SK-N-SH (cell line): ENCODE measurements around the gene HTT. TPM values are rescaled to one million over a fixed set of nuclear protein-coding genes. Genes with fewer than 3 reads are reported as not detected.

Source experiments
- CTCF ChIA-PET: fragments of 300-600, 350-600 bp; formaldehyde crosslinking; extraction: SDS; loops from one replicate; lab custom pipeline; 2021; lab: Yijun Ruan, JAX
- POLR2A ChIA-PET: fragments of 350-600 bp; sonication (Branson Sonifier 250); formaldehyde crosslinking; extraction: SDS; loops from one replicate; lab custom pipeline; 2020; ENCODE audit warnings: antibody characterized with exemption, inconsistent platforms; lab: Yijun Ruan, JAX
- DNase-seq: peaks from one replicate; pipeline ENCODE4 v3.0.0; 2012
- H2AFZ ChIP-seq: fragments of 200-600 bp; sonication (generic); 2 replicates; pipeline ENCODE4 v1.8.1; 2016; ENCODE audit warnings: antibody characterized with exemption, mild to moderate bottlenecking, low read depth
- H3F3A ChIP-seq: fragments of 200-600 bp; sonication (generic); replicated peaks from 2 replicates; pipeline ENCODE3; 2016; ENCODE audit warnings: antibody characterized with exemption, mild to moderate bottlenecking; ENCODE audit not compliant: insufficient read depth
- H3K27ac ChIP-seq, 2 experiments: fragments of 200-500 bp in 1 of 2; fragments of 200-600 bp in 1 of 2; sonication (Bioruptor generic) in 1 of 2; sonication (generic), shearing (Covaris generic) in 1 of 2; 2 replicates each; pipeline versions ENCODE4 v1.5.1 to v1.6.1; 2014 to 2016; ENCODE audit warnings: low read depth in 2 of 2, inconsistent platforms in 1 of 2, low read length in 1 of 2, mild to moderate bottlenecking in 1 of 2, mixed read lengths in 1 of 2
- H3K27me3 ChIP-seq: fragments of 200-600 bp; sonication (generic), shearing (Covaris generic); 2 replicates; pipeline ENCODE4 v1.6.1; 2016; ENCODE audit warnings: mixed run types; ENCODE audit not compliant: insufficient read depth
- H3K36me3 ChIP-seq, 2 experiments: fragments of 200-500 bp in 1 of 2; fragments of 200-600 bp in 1 of 2; sonication (Bioruptor generic) in 1 of 2; sonication (generic) in 1 of 2; replicated peaks in 1 of 2; 2 replicates each; pipeline versions ENCODE3 to v1.5.1; 2014 to 2016; ENCODE audit warnings: low read length in 1 of 2, mild to moderate bottlenecking in 1 of 2; ENCODE audit not compliant: insufficient read depth in 2 of 2, control insufficient read depth in 1 of 2
- H3K4me1 ChIP-seq, 2 experiments: fragments of 200-500 bp in 1 of 2; fragments of 200-600 bp in 1 of 2; sonication (Bioruptor generic) in 1 of 2; sonication (generic), shearing (Covaris generic) in 1 of 2; 2 replicates each; pipeline versions ENCODE4 v1.5.1 to v1.6.1; 2014 to 2016; ENCODE audit warnings: low read depth in 1 of 2, low read length in 1 of 2, mixed run types in 1 of 2; ENCODE audit not compliant: insufficient read depth in 2 of 2, control insufficient read depth in 1 of 2
- H3K4me2 ChIP-seq: fragments of 200-600 bp; sonication (generic), shearing (Covaris generic); 2 replicates; pipeline ENCODE4 v1.6.1; 2017; ENCODE audit warnings: mixed run types
- H3K4me3 ChIP-seq, 2 experiments: fragments of 200-500 bp in 1 of 2; fragments of 200-600 bp in 1 of 2; sonication (Bioruptor generic) in 1 of 2; sonication (generic), shearing (Covaris generic) in 1 of 2; 2 replicates each; pipeline versions ENCODE4 v1.5.1 to v1.8.1; 2014 to 2016; ENCODE audit warnings: low read depth in 2 of 2, inconsistent platforms in 1 of 2, low read length in 1 of 2, mild to moderate bottlenecking in 1 of 2, mixed read lengths in 1 of 2, moderate library complexity in 1 of 2
- H3K79me2 ChIP-seq: fragments of 200-600 bp; sonication (generic); 2 replicates; pipeline ENCODE4 v1.8.1; 2017; ENCODE audit warnings: mild to moderate bottlenecking; ENCODE audit not compliant: insufficient read depth
- H3K9ac ChIP-seq: fragments of 200-600 bp; sonication (generic); 2 replicates; pipeline ENCODE4 v1.6.1; 2017; ENCODE audit warnings: mixed run types
- H3K9me2 ChIP-seq: fragments of 200-600 bp; sonication (generic); 2 replicates; pipeline ENCODE4 v1.6.1; 2017; ENCODE audit warnings: mixed run types
- H3K9me3 ChIP-seq: fragments of 200-600 bp; sonication (generic); 2 replicates; pipeline ENCODE4 v1.6.1; 2017; ENCODE audit warnings: mixed run types, mild to moderate bottlenecking, moderate library complexity
- H4K20me1 ChIP-seq: fragments of 200-600 bp; sonication (generic); 2 replicates; pipeline ENCODE4 v1.6.1; 2017; ENCODE audit warnings: mild to moderate bottlenecking, mixed run types; ENCODE audit not compliant: insufficient read depth
- CHD2 ChIP-seq: fragments of 150-350 bp; IDR thresholded peaks from 2 replicates; pipeline ENCODE4 v1.6.1; 2018; ENCODE audit warnings: low read length; ENCODE audit not compliant: partially characterized antibody
- EP300 ChIP-seq, 2 experiments: IDR thresholded peaks; 2 replicates each; pipeline versions ENCODE4 v1.4.0 to v1.6.1; 2012; ENCODE audit warnings: borderline replicate concordance in 1 of 2, low read depth in 1 of 2, low read length in 1 of 2
- EZH2phosphoT487 ChIP-seq: fragments of 200-600 bp; sonication (generic); IDR thresholded peaks from 2 replicates; pipeline ENCODE4 v1.6.1; 2017; ENCODE audit warnings: low read depth, mixed run types, mild to moderate bottlenecking, antibody characterized with exemption, moderate library complexity, borderline replicate concordance
- FOXM1 ChIP-seq: IDR thresholded peaks from 2 replicates; pipeline ENCODE4 v1.4.0; 2012; ENCODE audit warnings: low read depth, mild to moderate bottlenecking
- GABPA ChIP-seq: IDR thresholded peaks from 2 replicates; pipeline ENCODE4 v1.4.0; 2012; ENCODE audit warnings: low read depth, mild to moderate bottlenecking
- GATA2 ChIP-seq: sonication (generic); formaldehyde crosslinking; IDR thresholded peaks from 2 replicates; pipeline ENCODE4 v1.5.0; 2020; ENCODE audit warnings: mild to moderate bottlenecking, missing genetic modification reagents
- JUND ChIP-seq: IDR thresholded peaks from 2 replicates; pipeline ENCODE4 v1.4.0; 2012
- MXI1 ChIP-seq: IDR thresholded peaks from 2 replicates; pipeline ENCODE4 v1.6.1; 2012; ENCODE audit warnings: mild to moderate bottlenecking, low read depth, low read length, improper control_type of control experiment
- NFIC ChIP-seq: IDR thresholded peaks from 2 replicates; pipeline ENCODE4 v1.4.0; 2012; ENCODE audit warnings: borderline replicate concordance
- NRF1 ChIP-seq: IDR thresholded peaks from 2 replicates; pipeline ENCODE4 v1.6.1; 2012; ENCODE audit warnings: low read depth, mild to moderate bottlenecking, low read length
- RFX5 ChIP-seq: IDR thresholded peaks from 2 replicates; pipeline ENCODE4 v1.6.1; 2012; ENCODE audit warnings: mild to moderate bottlenecking, improper control_type of control experiment, low read length
- SIN3A ChIP-seq: IDR thresholded peaks from 2 replicates; pipeline ENCODE4 v1.6.1; 2012; ENCODE audit warnings: low read depth, mild to moderate bottlenecking, low read length, moderate library complexity, borderline replicate concordance
- YY1 ChIP-seq: IDR thresholded peaks from 2 replicates; pipeline ENCODE4 v1.4.0; 2012; ENCODE audit warnings: low read depth, mild to moderate bottlenecking
- WGBS: methylation state at CpG from one replicate; pipeline ENCODE4 v1.1.6; 2017; ENCODE audit warnings: low lambda C conversion rate; 5-methylcytosine and 5-hydroxymethylcytosine counted together
- polyA plus RNA-seq, 3 experiments: library from polyadenylated mRNA; depleted of rRNA; stranded (reverse); fragments of >200 nt; gene quantifications; 2 replicates each; pipeline ENCODE4 v1.2.3, GENCODE V29; 2012
- TF ChIP-seq, protein P1 (sequence below): IDR thresholded peaks from 2 replicates; pipeline ENCODE4; 2012
- TF ChIP-seq, protein P2 (sequence below): fragments of 200-600 bp; sonication (generic); IDR thresholded peaks from 2 replicates; pipeline ENCODE4 v1.6.1; 2017; ENCODE audit warnings: antibody characterized with exemption, mild to moderate bottlenecking, moderate library complexity
- TF ChIP-seq, protein P3 (sequence below): IDR thresholded peaks from 2 replicates; pipeline ENCODE4 v1.4.0; 2012; ENCODE audit warnings: low read depth, borderline replicate concordance

HTT gene
- polyA plus RNA-seq, 1 of the 3 experiments (the other 2 are of a cell fraction) = 11.3 TPM

DNA sequence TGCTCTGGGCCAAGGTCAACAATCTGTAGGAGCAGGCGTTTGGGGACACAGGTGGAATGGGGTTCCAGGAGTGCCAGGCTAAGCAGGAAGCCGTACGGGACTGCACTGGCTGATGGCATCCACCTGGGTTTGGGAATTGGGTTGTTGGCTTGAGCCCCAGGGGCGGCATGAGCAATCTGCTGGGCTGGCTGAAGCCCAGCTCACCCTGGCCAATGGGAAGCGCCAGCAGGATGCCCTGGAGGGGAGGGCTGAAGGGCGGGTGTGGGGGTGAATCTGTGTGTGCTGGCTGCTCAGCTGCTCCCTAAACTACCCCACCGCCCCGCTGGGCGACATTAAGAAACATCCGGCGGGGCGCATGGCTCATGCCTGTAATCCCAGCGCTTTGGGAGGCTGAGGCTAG lies 209.4 kb downstream of the HTT start:
- H3K79me2 ChIP-seq = no peaks in the 10 kb centered on the region
- H4K20me1 ChIP-seq = no peaks in the 10 kb centered on the region
- H3K4me2 ChIP-seq = no peak overlapping the region
- no peak overlapping the region for H3K9ac ChIP-seq
- H3F3A ChIP-seq = no peaks in the 10 kb centered on the region
- DNase-seq = no peak
- ChIA-PET CTCF (no interaction called here), POLR2A (no interaction called here)
- no peaks in the 10 kb centered on the region for H3K4me1 ChIP-seq
- no peaks in the 10 kb centered on the region for H3K27me3 ChIP-seq
- H3K4me3 ChIP-seq = no peak overlapping the region
- no peaks in the 10 kb centered on the region for H3K36me3 ChIP-seq
- no peak overlapping the region for H2AFZ ChIP-seq
- H3K9me3 ChIP-seq = no peaks in the 10 kb centered on the region
- H3K9me2 ChIP-seq = no peaks in the 10 kb centered on the region
- 84% methylated on average over 8 of the region's 13 CpGs for WGBS
- H3K27ac ChIP-seq = no peak overlapping the region
- TF ChIP-seq YY1 = no peak
- TF ChIP-seq, protein P1, sequence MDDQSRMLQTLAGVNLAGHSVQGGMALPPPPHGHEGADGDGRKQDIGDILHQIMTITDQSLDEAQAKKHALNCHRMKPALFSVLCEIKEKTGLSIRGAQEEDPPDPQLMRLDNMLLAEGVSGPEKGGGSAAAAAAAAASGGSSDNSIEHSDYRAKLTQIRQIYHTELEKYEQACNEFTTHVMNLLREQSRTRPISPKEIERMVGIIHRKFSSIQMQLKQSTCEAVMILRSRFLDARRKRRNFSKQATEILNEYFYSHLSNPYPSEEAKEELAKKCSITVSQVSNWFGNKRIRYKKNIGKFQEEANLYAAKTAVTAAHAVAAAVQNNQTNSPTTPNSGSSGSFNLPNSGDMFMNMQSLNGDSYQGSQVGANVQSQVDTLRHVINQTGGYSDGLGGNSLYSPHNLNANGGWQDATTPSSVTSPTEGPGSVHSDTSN = no peak
- TF ChIP-seq NFIC = no peak
- no peak for TF ChIP-seq MXI1
- no peak for TF ChIP-seq FOXM1
- TF ChIP-seq EP300 (IDR thresholded peaks at IDR 0.05; ENCODE audit: borderline replicate concordance in 1 of 2, low read depth in 1 of 2, low read length in 1 of 2) = no peak
- no peak for TF ChIP-seq NRF1
- no peak for TF ChIP-seq JUND
- no peak for TF ChIP-seq CHD2
- no peak for TF ChIP-seq EZH2phosphoT487
- no peak for TF ChIP-seq RFX5
- TF ChIP-seq SIN3A = no peak
- TF ChIP-seq, protein P2, sequence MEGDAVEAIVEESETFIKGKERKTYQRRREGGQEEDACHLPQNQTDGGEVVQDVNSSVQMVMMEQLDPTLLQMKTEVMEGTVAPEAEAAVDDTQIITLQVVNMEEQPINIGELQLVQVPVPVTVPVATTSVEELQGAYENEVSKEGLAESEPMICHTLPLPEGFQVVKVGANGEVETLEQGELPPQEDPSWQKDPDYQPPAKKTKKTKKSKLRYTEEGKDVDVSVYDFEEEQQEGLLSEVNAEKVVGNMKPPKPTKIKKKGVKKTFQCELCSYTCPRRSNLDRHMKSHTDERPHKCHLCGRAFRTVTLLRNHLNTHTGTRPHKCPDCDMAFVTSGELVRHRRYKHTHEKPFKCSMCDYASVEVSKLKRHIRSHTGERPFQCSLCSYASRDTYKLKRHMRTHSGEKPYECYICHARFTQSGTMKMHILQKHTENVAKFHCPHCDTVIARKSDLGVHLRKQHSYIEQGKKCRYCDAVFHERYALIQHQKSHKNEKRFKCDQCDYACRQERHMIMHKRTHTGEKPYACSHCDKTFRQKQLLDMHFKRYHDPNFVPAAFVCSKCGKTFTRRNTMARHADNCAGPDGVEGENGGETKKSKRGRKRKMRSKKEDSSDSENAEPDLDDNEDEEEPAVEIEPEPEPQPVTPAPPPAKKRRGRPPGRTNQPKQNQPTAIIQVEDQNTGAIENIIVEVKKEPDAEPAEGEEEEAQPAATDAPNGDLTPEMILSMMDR = no peak
- no peak for TF ChIP-seq GATA2
- no peak for TF ChIP-seq GABPA
- TF ChIP-seq, protein P3, sequence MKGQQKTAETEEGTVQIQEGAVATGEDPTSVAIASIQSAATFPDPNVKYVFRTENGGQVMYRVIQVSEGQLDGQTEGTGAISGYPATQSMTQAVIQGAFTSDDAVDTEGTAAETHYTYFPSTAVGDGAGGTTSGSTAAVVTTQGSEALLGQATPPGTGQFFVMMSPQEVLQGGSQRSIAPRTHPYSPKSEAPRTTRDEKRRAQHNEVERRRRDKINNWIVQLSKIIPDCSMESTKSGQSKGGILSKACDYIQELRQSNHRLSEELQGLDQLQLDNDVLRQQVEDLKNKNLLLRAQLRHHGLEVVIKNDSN = no peak
